ENCODE measurements around the gene CTNNA2.

The CTNNA2 gene

DNA sequence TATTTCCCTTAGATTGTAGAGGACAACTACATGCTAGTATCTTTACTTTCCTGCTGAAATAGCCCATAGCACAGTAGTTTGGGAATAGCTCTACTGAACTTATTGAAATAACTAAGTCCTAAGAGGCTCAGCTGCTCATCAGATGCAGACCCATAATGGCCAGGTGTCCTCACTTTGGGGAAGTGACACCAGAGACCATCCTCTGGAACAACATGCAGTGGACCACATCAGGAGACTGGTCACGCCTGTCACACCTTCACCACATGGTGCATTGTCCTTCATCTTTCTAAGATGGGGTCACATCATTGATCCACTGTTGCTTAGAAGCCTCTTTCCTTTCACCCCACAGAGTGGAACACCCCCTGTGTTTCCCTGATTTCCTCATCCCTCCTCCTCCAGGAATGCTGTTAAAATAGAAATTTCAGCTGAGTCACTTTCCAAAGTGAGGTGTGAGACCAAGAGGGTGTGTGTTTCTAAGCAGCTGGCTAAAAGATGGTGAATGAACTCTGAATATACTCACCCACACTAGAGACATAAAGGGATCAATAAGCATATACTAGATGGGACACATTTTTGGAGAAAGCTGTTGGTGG lies 1006.9 kb downstream of the CTNNA2 start:
- DNase-seq: no peak

- DNase-seq: no peak
These were observed 1012.3 kb downstream of the CTNNA2 start for GRCh38 chr2:80525152-80525551.

- no peak for DNase-seq
These were observed 1014.3 kb downstream of the CTNNA2 start for GRCh38 chr2:80527119-80527518.

DNA sequence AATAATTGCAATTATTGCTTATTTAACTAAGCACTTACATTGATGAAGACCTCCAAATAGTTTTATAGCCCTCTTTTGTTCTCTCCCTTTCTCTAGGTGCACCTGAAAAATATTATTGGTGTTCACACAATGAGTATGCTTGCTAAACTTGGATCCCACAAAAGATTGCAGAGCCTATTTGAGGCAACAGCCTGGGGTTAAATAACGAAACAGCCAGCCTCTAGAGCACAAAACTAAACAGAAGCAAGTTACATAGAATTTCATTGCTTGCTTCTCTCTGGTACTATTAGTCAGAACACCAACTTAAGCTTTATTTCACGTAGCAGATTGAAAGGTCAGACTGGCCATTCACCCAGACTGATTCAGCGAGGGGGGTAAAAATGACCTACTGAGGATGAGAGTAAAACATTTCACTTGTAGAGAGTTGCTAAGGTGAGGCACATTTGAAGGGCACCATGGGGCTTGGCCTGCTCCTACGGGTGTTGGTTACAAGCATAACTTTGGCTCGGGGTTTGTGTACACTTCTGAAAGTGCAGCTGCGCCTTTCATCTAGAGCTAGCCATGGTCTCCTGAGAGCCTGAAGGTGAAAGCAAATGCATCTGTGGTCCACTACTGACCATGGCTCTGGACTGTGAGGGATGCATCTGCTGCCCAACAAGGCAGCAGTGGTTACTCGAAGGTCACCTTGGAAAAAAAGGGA lies 1016.8 kb downstream of the CTNNA2 start:
- no peak for DNase-seq

- no peak for DNase-seq
These were observed 1017.7 kb downstream of the CTNNA2 start for GRCh38 chr2:80530442-80531064.

DNA sequence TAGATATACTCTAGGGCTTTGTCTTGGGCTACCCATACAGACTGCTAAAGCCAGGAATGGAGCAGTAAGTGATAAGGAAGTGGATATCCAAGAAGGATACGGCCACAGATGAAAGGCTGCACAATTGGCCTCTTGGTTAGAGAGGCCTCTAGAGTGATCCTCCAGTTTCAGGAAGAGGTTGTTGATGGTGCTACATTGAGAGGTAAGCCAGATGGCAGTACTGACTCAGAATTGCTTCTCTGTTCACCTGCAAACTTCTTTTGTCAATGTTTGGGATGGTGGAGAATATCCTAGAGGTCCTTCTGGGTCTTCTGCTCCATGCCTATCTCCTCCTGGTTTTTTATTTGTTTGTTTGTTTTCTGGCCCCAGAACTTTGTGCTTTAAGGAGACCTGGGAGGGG lies 1018.5 kb downstream of the CTNNA2 start:
- no peak for DNase-seq

DNA sequence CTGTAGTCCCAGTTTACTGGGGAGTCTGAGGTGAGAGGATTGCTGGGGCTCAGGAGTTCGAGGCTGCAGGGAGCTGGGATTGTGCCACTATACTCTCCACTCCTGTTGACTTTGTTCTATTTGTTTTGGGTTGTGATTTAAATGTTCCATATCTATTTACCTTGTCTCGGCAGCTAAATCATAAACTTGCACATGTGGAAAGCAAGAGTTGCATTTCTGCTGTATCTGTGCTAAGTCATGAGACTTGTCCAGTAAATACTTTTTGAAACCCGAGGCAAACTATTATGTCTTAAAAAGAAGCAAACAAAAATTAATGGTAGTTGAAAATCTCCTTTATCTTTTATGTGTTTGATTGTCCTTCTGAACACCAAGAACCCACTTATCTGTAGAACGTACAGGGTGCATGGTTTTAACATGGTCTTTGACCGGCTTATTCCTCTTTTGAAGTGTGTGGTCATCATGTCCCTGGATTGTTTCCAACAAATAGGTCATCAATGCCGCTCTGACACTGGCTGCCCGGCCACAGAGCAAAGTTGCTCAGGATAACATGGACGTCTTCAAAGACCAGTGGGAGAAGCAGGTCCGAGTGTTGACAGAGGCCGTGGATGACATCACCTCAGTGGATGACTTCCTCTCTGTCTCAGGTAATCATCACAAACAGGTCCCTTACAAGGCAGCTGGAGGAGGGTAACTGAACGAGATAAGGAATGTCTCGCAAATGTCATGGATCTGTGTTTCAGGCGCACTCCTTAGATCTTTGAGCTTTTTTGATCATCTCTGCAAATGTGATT lies 1032.8 kb downstream of the CTNNA2 start:
- no peak for DNase-seq

DNA sequence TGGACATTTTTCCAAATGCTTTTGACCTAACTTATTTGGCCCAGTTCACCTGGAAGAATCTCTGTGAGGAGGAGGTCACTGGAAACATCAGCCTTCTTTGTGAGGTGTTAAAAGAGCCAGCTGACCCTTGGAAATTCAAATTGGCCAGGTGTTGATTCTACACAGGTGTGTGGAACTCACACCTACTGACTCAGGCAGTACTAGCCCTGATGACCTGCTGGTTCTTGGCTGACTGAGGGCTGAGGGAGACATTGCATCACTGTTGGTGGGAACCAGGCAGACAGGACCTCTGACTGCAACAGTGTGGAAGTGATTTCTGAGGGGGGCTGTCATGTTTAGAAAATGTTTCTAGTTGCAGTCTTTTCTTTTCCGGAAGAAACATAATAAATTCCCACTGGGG lies 1033.9 kb downstream of the CTNNA2 start:
- no peak for DNase-seq

- DNase-seq: no peak
These were observed 1034.5 kb downstream of the CTNNA2 start for GRCh38 chr2:80547344-80547743.

GRCh38 chr2:80548469-80548868 lies 1035.6 kb downstream of the CTNNA2 start:
- no peak for DNase-seq

DNA sequence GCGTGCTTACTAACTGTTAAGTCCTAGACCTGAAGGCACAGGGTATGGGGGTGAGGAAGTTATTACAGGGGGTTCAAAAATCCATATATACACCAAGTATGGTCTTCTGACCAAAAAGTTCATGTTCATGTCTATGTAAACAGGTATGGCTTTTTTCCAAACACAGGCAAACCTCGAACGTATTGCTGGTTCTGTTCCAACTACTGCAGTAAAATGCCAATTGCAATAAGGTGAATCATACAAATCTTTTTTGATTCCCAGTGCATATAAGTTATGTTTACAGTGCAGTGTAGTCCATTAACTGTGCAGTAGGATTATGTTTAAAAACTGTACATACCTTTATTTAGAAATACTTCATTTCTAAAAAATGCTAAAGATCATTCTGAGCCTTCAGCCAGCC lies 1037.0 kb downstream of the CTNNA2 start:
- no peak for DNase-seq

GRCh38 chr2:80560326-80560725 lies 1047.5 kb downstream of the CTNNA2 start:
- DNase-seq: no peak

GRCh38 chr2:80568011-80568410 lies 1055.2 kb downstream of the CTNNA2 start:
- no peak for DNase-seq

GRCh38 chr2:80573167-80573566 lies 1060.3 kb downstream of the CTNNA2 start:
- no peak for DNase-seq

- no peak for DNase-seq
These were observed 1061.1 kb downstream of the CTNNA2 start for GRCh38 chr2:80573950-80574349.

DNA sequence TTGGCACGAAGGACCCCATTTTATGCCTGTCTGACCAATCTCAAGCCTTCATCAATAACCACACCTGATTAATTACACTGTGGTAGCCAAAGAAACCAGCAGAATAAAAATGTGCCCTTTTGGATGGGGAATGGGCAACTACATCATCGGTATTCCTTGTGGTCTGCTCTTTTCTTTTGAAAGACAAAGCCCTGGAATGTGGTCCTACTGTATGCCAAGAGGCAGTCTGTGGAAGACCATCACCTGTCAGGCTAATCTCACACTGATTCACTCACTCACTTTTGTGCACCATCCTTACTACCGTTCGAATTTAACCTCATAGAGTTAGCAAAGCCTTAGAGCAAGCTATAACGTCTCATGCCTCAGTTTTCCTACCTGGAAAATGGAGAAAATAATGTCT lies 1066.9 kb downstream of the CTNNA2 start:
- DNase-seq: no peak

DNA sequence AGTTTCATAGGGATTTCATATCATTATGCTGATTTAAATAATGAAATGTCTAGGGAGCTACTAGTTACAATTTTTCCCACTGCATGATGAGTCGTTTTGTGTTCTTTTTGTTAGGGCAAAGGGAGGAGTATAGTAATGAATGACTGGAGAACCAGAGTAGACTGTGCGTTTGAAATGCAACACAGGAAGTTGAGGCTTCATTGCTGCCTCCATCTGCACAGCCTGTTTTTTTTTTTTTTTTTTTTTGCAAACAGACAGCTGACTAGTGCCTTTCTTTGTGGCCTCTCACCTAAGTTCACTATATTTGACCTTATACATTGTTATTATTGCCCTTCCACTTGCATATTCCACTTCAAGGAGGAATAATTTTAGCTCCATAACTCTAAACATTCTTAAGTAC lies 1078.4 kb downstream of the CTNNA2 start:
- DNase-seq: no peak

DNA sequence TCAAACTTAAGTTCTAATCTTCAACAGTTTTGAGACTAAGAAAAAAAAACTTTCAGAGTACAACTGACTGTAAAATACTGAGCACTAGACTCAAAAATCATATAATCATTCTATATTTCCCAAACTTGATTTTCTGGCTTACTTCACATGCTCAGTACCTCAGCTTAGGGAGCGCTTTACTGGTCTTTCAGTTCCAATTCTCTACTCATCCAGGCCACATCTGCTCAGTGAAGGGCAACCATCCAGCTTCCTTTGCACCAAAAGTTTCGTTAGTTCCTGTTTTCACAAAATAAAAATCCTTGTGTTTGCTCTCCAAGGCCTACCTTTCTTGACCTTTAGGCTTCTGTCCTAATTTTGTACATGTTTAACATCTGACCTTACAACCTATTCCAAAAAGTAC lies 1079.3 kb downstream of the CTNNA2 start:
- DNase-seq: no peak

DNA sequence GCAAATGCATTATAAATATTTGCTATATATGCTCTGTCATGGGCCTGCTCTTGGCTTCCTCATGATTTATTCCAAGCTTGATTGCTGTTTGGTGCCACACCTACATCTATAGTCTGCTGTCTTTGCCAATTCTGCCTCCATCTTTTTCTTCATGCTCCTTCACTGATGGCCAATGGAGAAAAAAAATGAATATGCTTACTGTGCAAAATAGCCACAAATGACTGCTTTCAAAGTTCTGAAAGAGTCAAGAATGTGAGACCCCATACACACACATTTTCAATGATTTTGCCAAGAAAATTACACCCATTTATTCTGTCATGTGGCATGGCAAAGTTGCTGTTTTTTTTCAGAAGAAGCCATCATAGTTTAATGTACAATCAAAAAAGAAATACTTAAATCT lies 1097.3 kb downstream of the CTNNA2 start:
- no peak for DNase-seq

DNA sequence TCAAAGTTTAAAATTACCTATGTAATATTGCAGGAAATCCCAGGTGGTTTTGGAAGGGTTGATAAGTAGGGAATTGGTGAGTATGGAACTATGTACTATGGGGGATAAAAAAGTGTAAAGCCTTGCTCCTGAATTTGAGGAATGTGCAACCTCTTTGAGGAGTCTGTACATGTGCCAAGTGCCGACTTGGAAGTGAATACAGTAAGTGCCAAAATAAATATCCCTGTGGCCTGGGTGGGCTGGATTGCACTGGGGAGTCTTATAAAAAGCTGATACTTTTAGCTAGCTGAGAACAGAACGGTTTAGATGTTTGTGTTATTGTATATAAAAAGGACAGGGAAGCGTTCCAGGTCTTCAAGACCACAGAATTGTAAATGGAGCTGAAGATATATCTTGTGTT lies 1108.8 kb downstream of the CTNNA2 start:
- DNase-seq: no peak

DNA sequence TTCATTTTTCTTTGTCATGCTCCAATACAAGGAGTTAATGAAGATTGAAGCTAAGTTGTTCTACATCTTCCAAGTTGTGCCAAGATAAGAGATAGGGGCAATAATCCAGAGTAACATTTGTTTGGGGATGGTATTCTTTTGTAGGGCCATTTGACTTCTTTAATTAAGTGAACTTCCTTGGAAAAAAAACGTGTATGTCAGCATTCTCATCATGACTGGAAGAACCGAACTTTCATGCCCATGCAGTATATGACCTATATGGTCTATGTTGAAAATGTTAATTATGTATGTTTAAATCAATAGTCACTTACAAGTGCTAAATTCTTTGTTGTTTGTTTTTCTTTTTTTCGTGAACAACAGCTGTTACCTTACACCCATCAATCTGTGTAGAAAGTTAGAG lies 1111.2 kb downstream of the CTNNA2 start:
- DNase-seq: no peak

DNA sequence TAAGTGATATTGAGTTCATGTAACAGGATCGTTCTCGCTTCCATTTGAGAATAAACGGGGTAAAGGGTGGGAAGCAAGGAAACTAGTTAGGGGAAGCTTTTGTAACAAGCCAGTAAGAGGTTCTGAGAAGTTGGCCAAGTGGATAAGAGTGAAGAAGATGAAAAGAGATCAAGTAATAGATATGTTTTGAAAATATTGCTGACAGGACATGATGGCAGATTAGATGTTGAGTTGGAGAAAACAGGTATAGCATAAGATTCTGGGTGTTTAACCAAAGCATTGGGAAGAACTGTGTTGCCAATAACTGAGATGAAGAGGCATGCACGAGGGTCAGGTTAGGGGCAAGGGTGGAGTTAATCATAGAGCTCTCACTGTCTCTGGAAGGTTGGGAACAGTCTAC lies 1121.7 kb downstream of the CTNNA2 start:
- DNase-seq: no peak

DNA sequence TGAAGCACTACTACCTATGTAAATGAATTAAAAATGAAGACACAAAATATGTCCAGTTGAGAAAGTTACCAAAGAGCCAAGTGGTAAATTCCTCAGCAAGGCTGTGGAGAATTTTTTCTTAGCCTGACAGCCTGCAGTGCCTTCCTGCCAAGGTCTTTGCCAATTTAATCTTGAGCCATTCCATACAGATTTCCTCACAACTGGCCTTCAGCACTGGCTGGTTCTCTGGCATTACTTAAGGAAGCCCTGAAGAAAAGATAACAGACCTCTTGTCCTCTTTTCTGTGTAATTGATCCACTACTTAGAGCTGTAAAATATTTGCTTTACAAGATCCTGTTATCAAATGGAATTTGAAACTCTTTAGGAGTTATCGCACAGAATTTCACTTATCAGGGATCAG lies 1125.9 kb downstream of the CTNNA2 start:
- DNase-seq: no peak

GRCh38 chr2:80642465-80642864 lies 1129.6 kb downstream of the CTNNA2 start:
- DNase-seq: no peak

Data from activated CD4-positive, CD25-positive, alpha-beta regulatory T cell treated with anti-CD3 and anti-CD28 coated beads, Interleukin-2, amount 50 U/mL, for 72 hours (primary cell).